Fibroblast of pulmonary artery (primary cell): Measurements from ENCODE around the gene ALDH1A1.

Experiments
- DNase-seq: peaks from one replicate; pipeline ENCODE4 v3.0.0-alpha.2; 2010; ENCODE audit warnings: low read depth
- H3K4me3 ChIP-seq: replicated peaks from 2 replicates; pipeline ENCODE4 v1.5.1; 2011; ENCODE audit warnings: low read depth, mild to moderate bottlenecking, control low read depth, low read length, moderate library complexity
- TF ChIP-seq, protein P1 (sequence below): IDR thresholded peaks from 2 replicates; pipeline ENCODE4 v1.5.1; 2011; ENCODE audit warnings: mild to moderate bottlenecking, control low read depth, low read length, inconsistent platforms; ENCODE audit errors: missing control alignments

ALDH1A1 gene

DNA sequence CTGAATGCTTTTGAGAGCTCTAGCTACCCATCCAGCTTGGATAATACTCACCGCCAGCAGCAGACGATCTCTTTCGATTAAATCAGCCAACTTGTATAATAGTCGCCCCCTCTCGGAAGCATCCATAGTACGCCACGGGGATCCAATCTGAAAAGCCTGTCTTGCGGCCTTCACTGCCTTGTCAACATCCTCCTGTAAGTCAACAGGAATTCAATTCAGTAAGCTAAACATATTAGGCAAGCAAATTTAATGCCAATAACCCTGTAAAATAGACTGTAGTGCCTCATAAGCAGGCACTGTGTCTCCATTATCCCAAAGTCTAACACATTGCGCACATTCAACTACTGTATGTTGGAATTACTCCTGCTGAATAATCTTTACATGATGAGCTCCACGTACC is 22.0 kb downstream of the ALDH1A1 start:
- H3K4me3 ChIP-seq, result no peak overlapping the region
- TF ChIP-seq, protein P1, sequence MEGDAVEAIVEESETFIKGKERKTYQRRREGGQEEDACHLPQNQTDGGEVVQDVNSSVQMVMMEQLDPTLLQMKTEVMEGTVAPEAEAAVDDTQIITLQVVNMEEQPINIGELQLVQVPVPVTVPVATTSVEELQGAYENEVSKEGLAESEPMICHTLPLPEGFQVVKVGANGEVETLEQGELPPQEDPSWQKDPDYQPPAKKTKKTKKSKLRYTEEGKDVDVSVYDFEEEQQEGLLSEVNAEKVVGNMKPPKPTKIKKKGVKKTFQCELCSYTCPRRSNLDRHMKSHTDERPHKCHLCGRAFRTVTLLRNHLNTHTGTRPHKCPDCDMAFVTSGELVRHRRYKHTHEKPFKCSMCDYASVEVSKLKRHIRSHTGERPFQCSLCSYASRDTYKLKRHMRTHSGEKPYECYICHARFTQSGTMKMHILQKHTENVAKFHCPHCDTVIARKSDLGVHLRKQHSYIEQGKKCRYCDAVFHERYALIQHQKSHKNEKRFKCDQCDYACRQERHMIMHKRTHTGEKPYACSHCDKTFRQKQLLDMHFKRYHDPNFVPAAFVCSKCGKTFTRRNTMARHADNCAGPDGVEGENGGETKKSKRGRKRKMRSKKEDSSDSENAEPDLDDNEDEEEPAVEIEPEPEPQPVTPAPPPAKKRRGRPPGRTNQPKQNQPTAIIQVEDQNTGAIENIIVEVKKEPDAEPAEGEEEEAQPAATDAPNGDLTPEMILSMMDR, result no peak
- no peak for DNase-seq

DNA sequence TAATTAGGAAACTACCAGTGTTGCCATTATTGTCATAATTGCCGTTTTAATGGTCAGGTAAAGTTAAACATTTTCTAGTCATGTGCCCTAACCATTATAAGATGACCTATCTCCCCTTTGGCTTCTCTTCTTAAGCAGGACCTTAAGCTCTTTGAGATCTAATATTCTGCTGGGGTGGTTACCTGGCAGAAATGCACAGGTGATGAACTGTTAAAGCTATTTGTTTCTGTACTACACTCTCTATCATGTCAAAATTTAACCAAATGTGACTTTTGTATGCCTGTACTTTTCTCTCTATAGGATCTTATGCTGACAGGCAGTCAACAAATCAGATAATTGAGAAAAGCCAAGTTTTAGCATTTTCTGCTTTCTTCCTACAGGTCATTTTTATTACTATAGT is 23.3 kb downstream of the ALDH1A1 start:
- TF ChIP-seq, protein P1, result no peak
- no peak for DNase-seq
- no peak overlapping the region for H3K4me3 ChIP-seq

DNA sequence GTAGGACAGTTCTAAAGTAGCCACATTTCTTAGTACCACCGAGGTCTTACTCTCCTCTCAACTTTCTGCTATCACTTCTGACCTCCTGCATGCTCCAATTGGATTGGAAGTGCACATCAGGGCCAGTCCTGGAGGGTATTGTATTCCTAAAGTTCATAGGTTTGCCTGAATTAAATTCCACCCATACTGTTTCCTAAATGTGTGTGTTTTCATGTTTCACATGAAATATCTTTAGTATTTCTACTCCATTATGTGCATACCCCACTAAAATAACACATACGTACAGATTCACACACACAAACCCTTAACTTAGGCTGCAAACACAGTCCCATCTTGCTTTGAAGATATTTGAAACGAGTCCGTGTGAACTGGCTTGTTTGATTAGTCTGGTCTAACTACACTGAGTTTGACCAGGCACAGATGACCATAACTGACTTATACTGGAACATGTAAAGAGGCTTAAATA is 24.8 kb downstream of the ALDH1A1 start:
- H3K4me3 ChIP-seq, result no peak overlapping the region
- TF ChIP-seq, protein P1, result no peak
- no peak for DNase-seq

DNA sequence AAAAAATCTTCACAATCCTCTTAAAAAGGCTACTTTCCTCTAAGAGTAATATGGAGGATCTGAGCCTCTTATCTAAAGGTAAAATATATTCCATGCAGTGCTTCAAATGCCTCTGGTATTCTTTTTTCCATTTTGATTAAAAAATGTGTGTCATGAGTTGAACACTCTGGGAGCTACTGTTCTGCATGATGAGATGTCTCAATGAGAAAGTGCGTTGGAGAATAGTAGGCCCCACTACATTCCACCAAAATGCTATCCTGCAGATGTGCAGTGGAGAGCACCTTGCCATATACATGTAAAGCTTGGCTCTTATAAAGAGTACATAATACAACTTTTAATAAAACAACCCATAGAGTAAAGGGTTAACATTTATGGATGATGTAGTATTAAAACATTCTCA is 26.3 kb downstream of the ALDH1A1 start:
- no peak for DNase-seq
- TF ChIP-seq, protein P1, result no peak
- H3K4me3 ChIP-seq, result no peak overlapping the region

DNA sequence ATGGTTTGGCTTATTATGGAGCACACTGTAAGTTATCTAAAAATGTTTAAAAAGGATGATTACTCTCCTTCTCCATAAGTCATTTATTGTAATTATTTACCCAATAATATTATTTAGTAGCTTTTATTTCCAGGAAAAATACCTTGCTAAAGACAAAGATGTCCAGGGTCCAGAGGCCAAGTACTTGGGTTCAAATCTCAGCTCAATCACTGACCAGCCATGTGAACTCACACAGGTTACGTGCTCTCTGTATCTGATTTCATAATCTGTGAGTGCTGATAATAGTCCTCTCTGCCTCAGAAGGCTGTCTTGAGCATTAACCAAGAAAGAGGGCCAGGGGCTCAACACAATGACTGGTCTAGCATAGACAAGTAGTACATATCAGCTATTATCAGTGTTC is 27.0 kb downstream of the ALDH1A1 start:
- no peak overlapping the region for H3K4me3 ChIP-seq
- no peak for DNase-seq
- TF ChIP-seq, protein P1, result no peak

DNA sequence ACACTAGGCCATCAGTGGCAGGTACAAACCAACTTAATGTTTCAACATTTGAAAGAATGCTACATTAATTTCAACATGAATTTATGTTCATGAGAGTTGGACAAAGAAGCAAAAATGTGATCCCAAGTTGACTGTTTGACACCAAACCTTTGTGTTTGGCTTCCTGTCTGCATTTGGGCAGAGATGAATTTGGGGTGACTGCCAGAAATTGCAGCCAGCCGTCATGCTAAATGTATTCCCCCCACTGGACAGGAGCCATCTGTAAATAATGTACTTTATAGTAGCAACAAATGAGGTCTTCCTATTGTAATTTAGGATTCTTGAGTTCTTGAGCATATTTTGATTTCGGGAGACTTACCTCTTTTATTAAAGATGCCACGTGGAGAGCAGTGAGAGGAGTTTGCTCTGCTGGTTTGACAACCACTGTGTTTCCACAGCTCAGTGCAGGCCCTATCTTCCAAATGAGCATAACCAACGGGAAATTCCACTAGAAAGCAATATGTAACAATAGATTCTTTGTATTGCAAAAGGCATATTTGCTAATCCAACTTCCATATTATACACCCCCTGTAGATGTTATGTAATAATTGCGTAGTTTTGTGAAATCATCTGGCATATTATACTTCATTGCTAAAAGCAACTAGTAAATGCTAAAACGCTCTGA is 27.6 kb downstream of the ALDH1A1 start:
- DNase-seq, result peak; percentile 94
- TF ChIP-seq, protein P1, result no peak
- H3K4me3 ChIP-seq, result no peak overlapping the region

DNA sequence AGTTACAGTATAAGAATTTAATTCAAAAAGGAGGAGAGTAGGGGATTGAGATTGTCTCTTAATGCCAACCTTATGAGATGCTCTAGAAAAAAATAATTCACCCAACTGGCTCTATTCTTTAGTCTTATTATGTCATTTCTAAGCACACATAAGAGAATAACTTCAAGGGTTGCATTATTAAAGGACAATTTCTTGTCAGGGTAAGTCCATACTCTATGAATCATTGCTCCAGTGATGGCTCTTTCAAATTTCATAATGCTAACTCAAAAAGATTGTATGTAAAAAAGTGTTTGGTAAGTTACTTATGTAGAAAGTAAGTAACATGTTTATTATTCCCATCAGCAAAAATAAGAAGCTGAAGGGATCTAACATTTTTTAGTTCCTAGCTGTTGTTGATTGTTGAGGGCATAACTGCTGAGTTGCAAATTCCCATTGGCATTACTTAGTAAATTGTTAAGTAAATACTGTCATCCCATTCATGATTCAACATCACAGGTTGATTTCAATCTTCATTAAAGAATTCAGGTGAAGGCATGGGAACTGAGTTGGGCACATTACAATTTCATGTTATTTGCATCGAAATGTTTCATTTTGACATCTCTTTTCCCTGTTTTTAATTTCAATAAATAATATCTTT is 28.6 kb downstream of the ALDH1A1 start:
- TF ChIP-seq, protein P1, result no peak
- DNase-seq, result peak; percentile 5
- H3K4me3 ChIP-seq, result no peak overlapping the region
